K562 (cell line): ENCODE data around the gene TMEM204. TPM values are rescaled to one million over a fixed set of nuclear protein-coding genes. Genes with fewer than 3 reads are reported as not detected.

Experiments
- ATAC-seq: fragments of 200-7000 bp; cut with Tn5 transposase; 3 replicates; pipeline ENCODE4 v1.9.1; 2020; ENCODE audit warnings: moderate library complexity
- BruUV-seq: library from RNA; stranded (reverse); fragments of 400-500 nt; replicated peaks from 2 replicates; lab custom pipeline; 2021; lab: Mats Ljungman, UMichigan
- CTCF ChIA-PET: fragments of 300-600 bp; formaldehyde crosslinking; extraction: SDS; loops from one replicate; lab custom pipeline; 2021; ENCODE audit warnings: low intra/inter-chr PET ratio; lab: Yijun Ruan, JAX
- POLR2A ChIA-PET: fragments of 300-600, 350-650 bp; sonication (Branson Sonifier 250); formaldehyde crosslinking; extraction: SDS; loops from one replicate; lab custom pipeline; 2021; ENCODE audit warnings: antibody characterized with exemption, inconsistent platforms; lab: Yijun Ruan, JAX
- DNase-seq, 4 experiments: peaks; one replicate each; pipeline versions ENCODE4 v3.0.0 to v3.0.0-alpha.2; 2011 to 2018; ENCODE audit warnings: low spot score in 3 of 4, mixed read lengths in 3 of 4; ENCODE audit errors: extremely low read depth in 1 of 4
- FAIRE-seq: peaks from 2 replicates; lab custom pipeline; 2011; peaks lifted over from hg19 to GRCh38; lab: Jason Lieb, UNC
- H2AFZ ChIP-seq: 2 replicates; pipeline ENCODE4 v1.6.0; 2011; ENCODE audit warnings: low read depth, low read length, control low read depth, inconsistent platforms
- H3K27ac ChIP-seq: fragments of 200-600 bp; 3 replicates; pipeline ENCODE4 v1.8.0; 2011; ENCODE audit warnings: low read depth, mild to moderate bottlenecking, control low read depth, inconsistent platforms, low read length, moderate library complexity, mixed read lengths; ENCODE audit errors: extremely low read depth
- H3K27me3 ChIP-seq, 2 experiments: fragments of 300-600 bp in 1 of 2; 2 replicates in 1 of 2; 3 replicates in 1 of 2; pipeline versions ENCODE4 v1.6.0 to v1.8.0; 2011; ENCODE audit warnings: inconsistent platforms in 2 of 2, low read length in 2 of 2, mild to moderate bottlenecking in 1 of 2, mixed read lengths in 1 of 2, moderate library complexity in 1 of 2; ENCODE audit not compliant: control insufficient read depth in 2 of 2, insufficient read depth in 2 of 2
- H3K36me3 ChIP-seq: fragments of 300-600 bp; 3 replicates; pipeline ENCODE4 v1.8.0; 2011; ENCODE audit warnings: mild to moderate bottlenecking, low read length, inconsistent platforms; ENCODE audit not compliant: control insufficient read depth, insufficient read depth
- H3K4me1 ChIP-seq, 2 experiments: fragments of 200-600 bp in 1 of 2; replicated peaks in 1 of 2; 2 replicates in 1 of 2; 3 replicates in 1 of 2; pipeline versions ENCODE4 v1.5.1 to v1.8.0; 2011; ENCODE audit warnings: inconsistent platforms in 2 of 2, low read length in 2 of 2, mild to moderate bottlenecking in 1 of 2, mixed read lengths in 1 of 2, moderate library complexity in 1 of 2; ENCODE audit not compliant: control insufficient read depth in 2 of 2, insufficient read depth in 2 of 2
- H3K4me2 ChIP-seq: 2 replicates; pipeline ENCODE4 v1.6.1; 2011; ENCODE audit warnings: low read length, control low read depth, inconsistent platforms, mixed read lengths; ENCODE audit not compliant: insufficient read depth
- H3K4me3 ChIP-seq: fragments of 200-600 bp; sonication (generic), shearing (Covaris generic); 2 replicates; pipeline ENCODE4 v1.5.1; 2016; ENCODE audit warnings: control low read depth, inconsistent platforms
- H3K79me2 ChIP-seq: fragments of 200-600 bp; 3 replicates; pipeline ENCODE4 v1.8.0; 2011; ENCODE audit warnings: low read length, inconsistent platforms; ENCODE audit not compliant: control insufficient read depth, insufficient read depth
- H3K9ac ChIP-seq, 2 experiments: 2 replicates each; pipeline versions ENCODE4 v1.6.0 to v1.6.1; 2011; ENCODE audit warnings: low read depth in 2 of 2, low read length in 2 of 2, control low read depth in 1 of 2, inconsistent platforms in 1 of 2, mild to moderate bottlenecking in 1 of 2, mixed read lengths in 1 of 2; ENCODE audit not compliant: insufficient read depth in 1 of 2
- H3K9me1 ChIP-seq: one replicate; pipeline ENCODE4 v1.6.0; 2011; ENCODE audit warnings: inconsistent platforms, mild to moderate bottlenecking, low read length, moderate library complexity; ENCODE audit not compliant: control insufficient read depth, insufficient read depth
- H3K9me3 ChIP-seq: replicated peaks from 2 replicates; pipeline ENCODE4 v1.5.1; 2011; ENCODE audit warnings: low read depth, low read length, inconsistent platforms; ENCODE audit not compliant: control insufficient read depth, insufficient read depth
- H4K20me1 ChIP-seq: replicated peaks from 2 replicates; pipeline ENCODE4 v1.6.1; 2011; ENCODE audit warnings: low read length, inconsistent platforms, mixed read lengths; ENCODE audit not compliant: control insufficient read depth, insufficient read depth
- AFF1 ChIP-seq, 2 experiments: fragments of 450-650 bp; IDR thresholded peaks; 2 replicates each; pipeline ENCODE4 v1.6.1; 2018; ENCODE audit warnings: mild to moderate bottlenecking in 2 of 2, low read depth in 1 of 2; ENCODE audit not compliant: partially characterized antibody in 2 of 2
- POLR2G ChIP-seq: fragments of 200-400 bp; formaldehyde crosslinking; IDR thresholded peaks from 2 replicates; pipeline ENCODE4 v1.6.1; 2017; ENCODE audit warnings: low read depth, mild to moderate bottlenecking, antibody characterized with exemption, low read length, moderate library complexity
- RBFOX2 ChIP-seq: fragments of 200-400 bp; formaldehyde crosslinking; IDR thresholded peaks from 2 replicates; pipeline ENCODE4 v1.6.1; 2017; ENCODE audit warnings: low read depth, mild to moderate bottlenecking, low read length, moderate library complexity
- RERE ChIP-seq: sonication (generic); formaldehyde crosslinking; IDR thresholded peaks from 2 replicates; pipeline ENCODE4 v1.8.0; 2023; ENCODE audit warnings: missing genetic modification reagents, mild to moderate bottlenecking, borderline replicate concordance
- WGBS: fragments of 100-300 bp; shearing (Covaris generic); methylation state at CpG from one replicate; pipeline ENCODE4 v1.1.6; 2016; ENCODE audit warnings: low coverage, mixed read lengths; ENCODE audit not compliant: insufficient coverage; ENCODE audit errors: missing lambda C conversion rate; 5-methylcytosine and 5-hydroxymethylcytosine counted together
- in situ Hi-C: fragments of 300-500 bp; cut with MboI; formaldehyde crosslinking; loops from 4 replicates; pipeline ENCODE4 v1.15.0; 2018; ENCODE audit warnings: inconsistent platforms, mixed read lengths
- intact Hi-C: fragments of 100-400 bp; cut with micrococcal nuclease; formaldehyde crosslinking; loops from 2 replicates; pipeline ENCODE4 v1.14.2; 2022
- polyA plus RNA-seq, 8 experiments: library from polyadenylated mRNA; depleted of rRNA in 4 of 8; stranded (reverse) in 5 of 8; unstranded in 3 of 8; fragments of >200 nt; fragmentation: Nextera tagmentation in 2 of 8; fragmentation: Illumina TruSeq in 1 of 8; extraction: Ambion mirVana in 2 of 8; extraction: Trizol in 1 of 8; gene quantifications; 2 replicates each; pipeline versions ENCODE4 v1.2.1 to v1.2.3, GENCODE V29; 2011 to 2014; ENCODE audit warnings: inconsistent platforms in 1 of 8, missing spikeins in 1 of 8
- total RNA-seq, 7 experiments: library from RNA; depleted of rRNA in 6 of 7; stranded (reverse); fragments of >200 nt in 6 of 7; fragmentation: Illumina TruSeq in 2 of 7; extraction: Trizol in 2 of 7; gene quantifications; 2 replicates each; pipeline versions ENCODE4 v1.2.1 to v1.2.3, GENCODE V29; 2011 to 2021; ENCODE audit warnings: low replicate concordance in 1 of 7

TMEM204 gene
- total and polyA plus RNA-seq, 9 of the 15 experiments (the other 6 are each of a cell fraction or from before 2014, with no cell fraction given) = 0.04 to 0.18 TPM; not detected in 7

- Histone ChIP-seq H3K9me3 (no peaks in the 10 kb centered on the region), H3K4me1 (peaks cover 0 to 42% of the 10 kb centered on the region in 2 experiments; a peak in 2 of 5 replicates), H3K4me2 (no peak overlapping the region), H3K79me2 (no peaks in the 10 kb centered on the region), H3K9ac (no peak overlapping the region; a peak in 1 of 4 replicates), H4K20me1 (no peaks in the 10 kb centered on the region), H3K27me3 (no peaks in the 10 kb centered on the region), H2AFZ (no peak overlapping the region), H3K36me3 (peaks cover 78% of the 10 kb centered on the region; the same call in 1 of the 3 replicates), H3K27ac (no peak overlapping the region), H3K4me3 (no peak overlapping the region), H3K9me1 (no peaks in the 10 kb centered on the region)
- in situ Hi-C loops = no loop called here
- intact Hi-C loops = no loop called here
- 92% methylated on average over 16 of the region's 37 CpGs for WGBS
- FAIRE-seq = no peak
- ChIA-PET CTCF (no interaction called here), POLR2A (no interaction called here)
- TF ChIP-seq RBFOX2 = peak; percentile 48
- TF ChIP-seq AFF1 (IDR thresholded peaks at IDR 0.05; ENCODE audit: low read depth in 1 of 2, partially characterized antibody in 2 of 2) = no peak
- no peak for TF ChIP-seq RERE (CRISPR knock-in tag)
- peak; percentile 55 for TF ChIP-seq POLR2G
- ATAC-seq = no peak
- DNase-seq = no peak
- BruUV-seq = no TSS peak
Measured at GRCh38 chr16:1505073-1505844, 28.2 kb upstream of the TMEM204 start.
